GM18951 (cell line): ENCODE data around the gene ITIH1.

Source experiments
- POLR2A ChIP-seq: IDR thresholded peaks from 4 replicates; pipeline ENCODE4 v1.6.1; 2011; ENCODE audit warnings: mild to moderate bottlenecking; ENCODE audit not compliant: insufficient read length, insufficient read depth; ENCODE audit errors: extremely low read depth
- in situ Hi-C: fragments of 300-500 bp; cut with MboI; formaldehyde crosslinking; loops from one replicate; pipeline ENCODE4 v1.12.0; 2022; ENCODE audit warnings: low sequenced_read_pairs, mixed read lengths, inconsistent platforms; ENCODE audit not compliant: unreplicated experiment

ITIH1 gene

GRCh38 chr3:52777959-52778805, 783 bp downstream of the ITIH1 start:
- in situ Hi-C loops: no loop called here
- no peak for TF ChIP-seq POLR2A

GRCh38 chr3:52779011-52779836, 1.8 kb downstream of the ITIH1 start:
- no peak for TF ChIP-seq POLR2A
- in situ Hi-C loops: no loop called here

GRCh38 chr3:52779837-52780585, 2.6 kb downstream of the ITIH1 start:
- TF ChIP-seq POLR2A: no peak
- in situ Hi-C loops: no loop called here

GRCh38 chr3:52781741-52782140, 4.3 kb downstream of the ITIH1 start:
- in situ Hi-C loops: no loop called here
- no peak for TF ChIP-seq POLR2A

GRCh38 chr3:52782412-52783210, 5.2 kb downstream of the ITIH1 start:
- no peak for TF ChIP-seq POLR2A
- in situ Hi-C loops: no loop called here

GRCh38 chr3:52783211-52783555, 5.8 kb downstream of the ITIH1 start:
- no peak for TF ChIP-seq POLR2A
- in situ Hi-C loops: no loop called here

GRCh38 chr3:52784021-52784621, 6.7 kb downstream of the ITIH1 start:
- in situ Hi-C loops: no loop called here
- no peak for TF ChIP-seq POLR2A

- TF ChIP-seq POLR2A: no peak
- in situ Hi-C loops: no loop called here
These were observed 7.7 kb downstream of the ITIH1 start for GRCh38 chr3:52784931-52785590.

- in situ Hi-C loops: no loop called here
- no peak for TF ChIP-seq POLR2A
These were observed 9.2 kb downstream of the ITIH1 start for GRCh38 chr3:52786330-52787215.

- TF ChIP-seq POLR2A: no peak
- in situ Hi-C loops: no loop called here
These were observed 9.8 kb downstream of the ITIH1 start for GRCh38 chr3:52787246-52787645.
